GM19324 (cell line): ENCODE results near the gene NAB2.
"Not testable (repeated sequence)": the region's sequence is repeated elsewhere in the genome, so short reads cannot be mapped to it uniquely, and the experiment has no call there.

Experiments
- ATAC-seq: cut with Tn5 transposase; IDR thresholded peaks from one replicate; pipeline ENCODE4 v1.9.1; 2021; ENCODE audit warnings: mild to moderate bottlenecking, moderate library complexity; ENCODE audit not compliant: unreplicated experiment, low FRiP score

NAB2 gene

GRCh38 chr12:57110104-57111030, 21.5 kb downstream of the NAB2 start:
- no peak for ATAC-seq

- ATAC-seq: peak; percentile 51
Measured at GRCh38 chr12:57111031-57111734, 22.3 kb downstream of the NAB2 start, which contains the start of gene STAT6. TSS of gene STAT6 (minus strand) at chr12:57111362. CDS start at chr12:57108278, 3,084 bp downstream.

- no peak for ATAC-seq
Measured at GRCh38 chr12:57112492-57113294, 23.8 kb downstream of the NAB2 start.

GRCh38 chr12:57116580-57117281, 27.8 kb downstream of the NAB2 start:
- ATAC-seq: no peak

GRCh38 chr12:57118711-57119271, 29.9 kb downstream of the NAB2 start:
- no peak for ATAC-seq

GRCh38 chr12:57119294-57120085, 30.6 kb downstream of the NAB2 start:
- no peak for ATAC-seq

- not testable (repeated sequence) for ATAC-seq
Measured at GRCh38 chr12:57120718-57121117, 31.8 kb downstream of the NAB2 start.

GRCh38 chr12:57123813-57124212, 34.9 kb downstream of the NAB2 start:
- ATAC-seq: no peak

GRCh38 chr12:57124261-57124877, 35.5 kb downstream of the NAB2 start:
- ATAC-seq: no peak

GRCh38 chr12:57126061-57126460, 37.1 kb downstream of the NAB2 start:
- no peak for ATAC-seq

GRCh38 chr12:57126561-57126960, 37.6 kb downstream of the NAB2 start:
- ATAC-seq: no peak

- ATAC-seq: no peak
Measured at GRCh38 chr12:57127101-57127725, 38.3 kb downstream of the NAB2 start.

- ATAC-seq: no peak
Measured at GRCh38 chr12:57127726-57128518, 39.0 kb downstream of the NAB2 start, which contains the start of gene LRP1. TSS of gene LRP1 (plus strand) at chr12:57128483. CDS start at chr12:57128965, 482 bp downstream.

- no peak for ATAC-seq
Measured at GRCh38 chr12:57128519-57129247, 39.8 kb downstream of the NAB2 start.

- ATAC-seq: no peak
Measured at GRCh38 chr12:57129321-57129842, 40.5 kb downstream of the NAB2 start.

- ATAC-seq: no peak
Measured at GRCh38 chr12:57129889-57130288, 41.0 kb downstream of the NAB2 start.
